Upper lobe of left lung (tissue), 4 donors: ENCODE measurements around the gene HTRA1.

Source experiments
- POLR2A ChIP-seq, 4 donors: fragments of 450-650 bp; IDR thresholded peaks; one replicate each; pipeline ENCODE4 v1.5.1; 2016 to 2017; ENCODE audit warnings: antibody characterized with exemption in 4 of 4, mild to moderate bottlenecking in 2 of 4
- TF ChIP-seq, protein P1 (sequence below), 6 experiments: fragments of 450-650 bp in 4 of 6; fragments of 200-600 bp in 2 of 6; sonication (generic) in 2 of 6; IDR thresholded peaks; one replicate each; pipeline ENCODE4 v1.5.1; 2016 to 2019; ENCODE audit warnings: antibody characterized with exemption in 6 of 6

DNA sequence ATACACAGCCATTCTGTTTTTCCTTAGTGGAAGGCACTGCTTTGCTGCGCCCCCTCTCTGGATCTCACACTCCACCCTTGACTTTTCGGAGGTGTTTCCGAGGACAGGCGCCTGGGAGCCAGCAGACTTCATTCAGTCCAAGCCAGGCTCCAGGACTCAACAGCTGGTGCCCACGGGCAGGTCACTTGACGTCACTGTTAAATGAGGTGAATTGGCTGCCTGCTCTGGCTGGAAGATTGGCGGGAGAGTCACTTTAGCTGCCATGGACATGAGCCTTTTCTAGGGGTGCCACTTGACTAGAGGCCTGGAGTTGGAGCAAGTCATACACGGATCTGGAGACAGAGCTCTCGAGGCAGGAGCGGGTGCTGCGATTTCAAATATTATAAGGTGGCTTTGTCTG lies 3.2 kb downstream of the HTRA1 start:
- TF ChIP-seq, protein P1, sequence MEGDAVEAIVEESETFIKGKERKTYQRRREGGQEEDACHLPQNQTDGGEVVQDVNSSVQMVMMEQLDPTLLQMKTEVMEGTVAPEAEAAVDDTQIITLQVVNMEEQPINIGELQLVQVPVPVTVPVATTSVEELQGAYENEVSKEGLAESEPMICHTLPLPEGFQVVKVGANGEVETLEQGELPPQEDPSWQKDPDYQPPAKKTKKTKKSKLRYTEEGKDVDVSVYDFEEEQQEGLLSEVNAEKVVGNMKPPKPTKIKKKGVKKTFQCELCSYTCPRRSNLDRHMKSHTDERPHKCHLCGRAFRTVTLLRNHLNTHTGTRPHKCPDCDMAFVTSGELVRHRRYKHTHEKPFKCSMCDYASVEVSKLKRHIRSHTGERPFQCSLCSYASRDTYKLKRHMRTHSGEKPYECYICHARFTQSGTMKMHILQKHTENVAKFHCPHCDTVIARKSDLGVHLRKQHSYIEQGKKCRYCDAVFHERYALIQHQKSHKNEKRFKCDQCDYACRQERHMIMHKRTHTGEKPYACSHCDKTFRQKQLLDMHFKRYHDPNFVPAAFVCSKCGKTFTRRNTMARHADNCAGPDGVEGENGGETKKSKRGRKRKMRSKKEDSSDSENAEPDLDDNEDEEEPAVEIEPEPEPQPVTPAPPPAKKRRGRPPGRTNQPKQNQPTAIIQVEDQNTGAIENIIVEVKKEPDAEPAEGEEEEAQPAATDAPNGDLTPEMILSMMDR (IDR thresholded peaks at IDR 0.05), result no peak
- no peak for TF ChIP-seq POLR2A (IDR thresholded peaks at IDR 0.05)
